ENCODE measurements around the gene RTTN. TPM values are rescaled to one million over a fixed set of nuclear protein-coding genes. Genes with fewer than 3 reads are reported as not detected.

Gene RTTN
- total and polyA plus RNA-seq, 2 of the 4 experiments (the other 2 are of a cell fraction): 5.8 to 19.9 TPM

DNA sequence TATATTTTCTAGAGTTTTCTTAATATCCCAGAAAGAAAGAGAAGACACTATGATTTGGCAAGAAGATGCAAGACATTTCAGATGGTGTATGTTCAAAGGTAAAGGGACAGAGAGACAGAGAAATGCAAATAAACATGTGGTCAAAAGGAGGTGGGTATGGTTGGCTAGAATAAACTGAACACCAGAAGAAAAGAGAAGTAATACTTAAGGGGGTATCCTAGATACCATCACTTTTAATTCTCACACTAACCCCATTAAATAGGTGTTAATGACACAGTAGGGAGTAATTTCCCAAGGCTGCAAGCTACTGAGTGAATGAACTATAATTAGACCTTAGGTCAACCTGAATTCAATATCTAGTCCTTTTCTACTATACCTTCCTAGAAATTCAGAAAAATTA, 146.6 kb downstream of the RTTN start:
- Histone ChIP-seq H2BK20ac (ENCODE audit: low read depth, low read length) (no peak overlapping the region), H3K36me3 (ENCODE audit: control insufficient read depth, insufficient read depth, low read length) (peaks cover 2% of the 10 kb centered on the region; the same call in 1 of the 2 replicates), H3K18ac (ENCODE audit: low read depth, low read length) (no peak overlapping the region), H2BK120ac (ENCODE audit: low read depth, low read length) (no peak overlapping the region), H4K20me1 (ENCODE audit: insufficient read depth, low read length) (no peaks in the 10 kb centered on the region), H3K27ac (ENCODE audit: insufficient read depth, low read length) (no peak overlapping the region), H4K8ac (ENCODE audit: low read depth in 2 of 2, low read length in 2 of 2) (no peak overlapping the region), H3K9ac (ENCODE audit: low read depth, low read length) (no peak overlapping the region), H2AFZ (replicated peaks; ENCODE audit: low read length, poor library complexity) (no peak overlapping the region), H3K9me1 (ENCODE audit: insufficient read depth, low read length) (peaks cover 3% of the 10 kb centered on the region; the same call in 1 of the 2 replicates), H4K5ac (ENCODE audit: low read depth, low read length) (no peak overlapping the region), H3K4ac (ENCODE audit: low read depth, low read length) (no peak overlapping the region), H2AK9ac (replicated peaks; ENCODE audit: low read depth, low read length, poor library complexity) (no peak overlapping the region), H2BK5ac (ENCODE audit: low read depth, low read length, poor library complexity, severe bottlenecking) (no peak overlapping the region), H3K56ac (ENCODE audit: extremely low read depth, insufficient read depth, low read length) (no peak overlapping the region), H3K4me1 (ENCODE audit: control insufficient read depth, insufficient read depth, low read length) (peaks cover 2% of the 10 kb centered on the region), H3K27me3 (ENCODE audit: control insufficient read depth, insufficient read depth, low read length) (no peaks in the 10 kb centered on the region), H3K4me2 (ENCODE audit: low read depth, low read length) (no peak overlapping the region), H3K14ac (replicated peaks; ENCODE audit: low read depth, low read length) (no peak overlapping the region), H3K79me1 (ENCODE audit: low read depth in 1 of 2, low read length in 2 of 2) (no peaks in the 10 kb centered on the region), H3K23ac (ENCODE audit: low read depth, low read length) (no peak overlapping the region), H2BK15ac (ENCODE audit: low read depth, low read length) (no peak overlapping the region), H3K9me3 (ENCODE audit: control insufficient read depth, insufficient read depth, low read length) (no peaks in the 10 kb centered on the region), H3K4me3 (ENCODE audit: insufficient read depth, low read depth, low read length) (no peak overlapping the region), H4K91ac (ENCODE audit: insufficient read depth, low read depth, low read length) (no peak overlapping the region), H2AK5ac (ENCODE audit: low read depth, low read length) (no peak overlapping the region)
- in situ Hi-C loops (cut with MboI; ENCODE audit: low sequenced_read_pairs) (no loop called here), intact Hi-C loops (cut with micrococcal nuclease) (no loop called here), dilution Hi-C loops (cut with HindIII; ENCODE audit: low sequenced_read_pairs, unreplicated experiment) (no loop called here)
- no peak for DNase-seq
- ATAC-seq (ENCODE audit: low read depth): no peak
- CTCF ChIA-PET: no interaction called here
- POLR2A ChIA-PET (ENCODE audit: unreplicated experiment): no interaction called here
- no TSS peak for BruUV-seq (replicated peaks)
- no peak for TF ChIP-seq BHLHE40 (IDR thresholded peaks at IDR 0.05; ENCODE audit: low read depth, low read length)
- no peak for TF ChIP-seq MAFK (IDR thresholded peaks at IDR 0.05; ENCODE audit: low read depth, low read length)
- TF ChIP-seq, protein P1, sequence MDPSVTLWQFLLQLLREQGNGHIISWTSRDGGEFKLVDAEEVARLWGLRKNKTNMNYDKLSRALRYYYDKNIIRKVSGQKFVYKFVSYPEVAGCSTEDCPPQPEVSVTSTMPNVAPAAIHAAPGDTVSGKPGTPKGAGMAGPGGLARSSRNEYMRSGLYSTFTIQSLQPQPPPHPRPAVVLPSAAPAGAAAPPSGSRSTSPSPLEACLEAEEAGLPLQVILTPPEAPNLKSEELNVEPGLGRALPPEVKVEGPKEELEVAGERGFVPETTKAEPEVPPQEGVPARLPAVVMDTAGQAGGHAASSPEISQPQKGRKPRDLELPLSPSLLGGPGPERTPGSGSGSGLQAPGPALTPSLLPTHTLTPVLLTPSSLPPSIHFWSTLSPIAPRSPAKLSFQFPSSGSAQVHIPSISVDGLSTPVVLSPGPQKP (IDR thresholded peaks at IDR 0.05; ENCODE audit: borderline replicate concordance, low read depth, low read length): no peak
